ENCODE measurements around the gene NFE2L3. TPM values are rescaled to one million over a fixed set of nuclear protein-coding genes. Genes with fewer than 3 reads are reported as not detected.
"Not testable (repeated sequence)": the region's sequence is repeated elsewhere in the genome, so short reads cannot be mapped to it uniquely, and the experiment has no call there.

NFE2L3 gene, protein sequence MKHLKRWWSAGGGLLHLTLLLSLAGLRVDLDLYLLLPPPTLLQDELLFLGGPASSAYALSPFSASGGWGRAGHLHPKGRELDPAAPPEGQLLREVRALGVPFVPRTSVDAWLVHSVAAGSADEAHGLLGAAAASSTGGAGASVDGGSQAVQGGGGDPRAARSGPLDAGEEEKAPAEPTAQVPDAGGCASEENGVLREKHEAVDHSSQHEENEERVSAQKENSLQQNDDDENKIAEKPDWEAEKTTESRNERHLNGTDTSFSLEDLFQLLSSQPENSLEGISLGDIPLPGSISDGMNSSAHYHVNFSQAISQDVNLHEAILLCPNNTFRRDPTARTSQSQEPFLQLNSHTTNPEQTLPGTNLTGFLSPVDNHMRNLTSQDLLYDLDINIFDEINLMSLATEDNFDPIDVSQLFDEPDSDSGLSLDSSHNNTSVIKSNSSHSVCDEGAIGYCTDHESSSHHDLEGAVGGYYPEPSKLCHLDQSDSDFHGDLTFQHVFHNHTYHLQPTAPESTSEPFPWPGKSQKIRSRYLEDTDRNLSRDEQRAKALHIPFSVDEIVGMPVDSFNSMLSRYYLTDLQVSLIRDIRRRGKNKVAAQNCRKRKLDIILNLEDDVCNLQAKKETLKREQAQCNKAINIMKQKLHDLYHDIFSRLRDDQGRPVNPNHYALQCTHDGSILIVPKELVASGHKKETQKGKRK
- 4.9 TPM for polyA plus RNA-seq

DNA sequence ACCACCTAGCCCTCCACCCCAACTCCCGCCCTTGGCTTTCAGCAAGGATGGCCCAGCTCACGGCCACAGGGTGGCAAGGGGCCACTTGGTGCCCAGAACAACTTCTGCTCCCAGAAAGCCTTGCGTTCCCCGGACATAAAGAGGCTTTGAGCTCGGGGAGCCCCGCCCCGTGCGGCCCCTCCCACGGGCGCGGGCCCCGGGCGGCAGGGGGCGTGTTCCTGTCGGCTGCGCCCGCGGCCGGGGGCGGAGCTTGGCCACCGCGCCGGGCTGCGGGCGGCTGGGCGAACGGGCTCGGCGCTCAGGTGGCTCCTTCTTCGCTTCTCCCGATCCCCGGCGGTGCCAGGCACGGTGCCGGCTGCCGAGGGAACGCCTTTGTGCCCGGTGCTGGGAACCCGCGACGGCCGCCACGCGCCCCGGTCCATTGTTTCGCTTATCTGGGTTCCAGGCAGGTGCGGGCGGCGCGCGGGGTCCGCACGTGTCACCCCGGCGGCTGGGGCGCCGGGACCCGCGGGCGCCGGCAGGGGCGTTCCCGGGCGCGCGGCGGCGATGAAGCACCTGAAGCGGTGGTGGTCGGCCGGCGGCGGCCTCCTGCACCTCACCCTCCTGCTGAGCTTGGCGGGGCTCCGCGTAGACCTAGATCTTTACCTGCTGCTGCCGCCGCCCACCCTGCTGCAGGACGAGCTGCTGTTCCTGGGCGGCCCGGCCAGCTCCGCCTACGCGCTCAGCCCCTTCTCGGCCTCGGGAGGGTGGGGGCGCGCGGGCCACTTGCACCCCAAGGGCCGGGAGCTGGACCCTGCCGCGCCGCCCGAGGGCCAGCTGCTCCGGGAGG, at the start of gene NFE2L3:
Gene NFE2L3, plus strand, starts transcription at position 246 of the 829 bp plus-strand sequence. Its CDS starts 301 bp downstream, at position 547.
- peak within 1 kb of the TSS; percentile 81 to 97 (median 84) for H3K27ac Mint-ChIP-seq
- H3K4me1 Mint-ChIP-seq, result peaks cover 16 to 43% (median 37%) of the 10 kb centered on the region in 3 donors
- peak within 1 kb of the TSS; percentile 91 to 99 (median 94) for H3K4me3 Mint-ChIP-seq
- H3K27me3 Mint-ChIP-seq, result no peaks in the 10 kb centered on the region
- peaks cover 2% of the 10 kb centered on the region for H3K36me3 Mint-ChIP-seq
- H3K9me3 Mint-ChIP-seq, result no peaks in the 10 kb centered on the region

DNA sequence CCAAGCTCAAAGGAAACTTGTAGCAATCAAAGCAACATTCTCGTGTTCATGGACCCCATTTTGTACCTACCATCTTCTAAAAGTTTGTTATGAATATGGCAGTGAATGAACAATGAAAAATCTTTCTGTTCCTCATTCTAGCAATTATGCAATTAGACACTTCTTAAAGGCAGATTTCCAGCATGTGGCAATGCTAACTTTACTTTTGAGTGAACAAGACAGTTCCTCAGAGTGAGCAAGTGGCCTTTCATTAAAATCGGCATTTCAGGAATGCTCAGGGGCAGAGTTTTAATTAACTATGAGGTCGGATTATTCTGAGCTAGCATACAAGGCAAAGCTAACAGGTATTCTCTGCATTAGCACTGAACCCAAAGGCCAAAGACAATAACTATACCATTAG, 48.4 kb upstream of the NFE2L3 start:
- peaks cover 6% of the 10 kb centered on the region for H3K36me3 Mint-ChIP-seq
- peak overlapping the region in 2 of 4 donors; percentile 12 to 43 for H3K4me3 Mint-ChIP-seq
- peaks cover 0 to 2% (median 0%) of the 10 kb centered on the region in 3 donors for H3K9me3 Mint-ChIP-seq
- peaks cover 11 to 21% (median 20%) of the 10 kb centered on the region in 3 donors for H3K4me1 Mint-ChIP-seq
- H3K27me3 Mint-ChIP-seq, result no peaks in the 10 kb centered on the region
- no peak overlapping the region for H3K27ac Mint-ChIP-seq

DNA sequence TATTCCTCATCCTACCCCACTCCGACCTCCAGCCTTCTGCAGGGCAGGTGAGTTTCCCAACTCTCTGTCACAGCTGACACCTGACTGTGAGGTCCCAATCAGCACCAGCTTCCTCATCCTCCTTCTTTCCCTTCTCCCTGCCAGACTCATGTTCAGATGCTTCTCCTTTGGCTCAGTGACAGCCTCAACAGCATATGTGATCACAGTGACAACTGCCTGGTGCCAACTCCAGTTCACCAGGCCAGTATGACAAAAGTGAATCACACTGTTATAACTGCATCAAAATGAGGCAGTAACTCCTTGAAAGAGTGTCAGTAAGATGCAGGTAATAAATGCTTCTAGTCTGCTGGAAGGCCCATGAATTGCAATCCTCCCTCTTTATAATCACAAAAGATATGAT, 46.8 kb upstream of the NFE2L3 start:
- Mint-ChIP-seq H3K4me3 (peak overlapping the region in 2 of 4 donors; percentile 13), H3K27me3 (no peaks in the 10 kb centered on the region), H3K4me1 (peaks cover 11 to 21% (median 19%) of the 10 kb centered on the region in 3 donors), H3K27ac (no peak overlapping the region), H3K36me3 (peaks cover 6% of the 10 kb centered on the region), H3K9me3 (peaks cover 0 to 2% (median 0%) of the 10 kb centered on the region in 3 donors)

DNA sequence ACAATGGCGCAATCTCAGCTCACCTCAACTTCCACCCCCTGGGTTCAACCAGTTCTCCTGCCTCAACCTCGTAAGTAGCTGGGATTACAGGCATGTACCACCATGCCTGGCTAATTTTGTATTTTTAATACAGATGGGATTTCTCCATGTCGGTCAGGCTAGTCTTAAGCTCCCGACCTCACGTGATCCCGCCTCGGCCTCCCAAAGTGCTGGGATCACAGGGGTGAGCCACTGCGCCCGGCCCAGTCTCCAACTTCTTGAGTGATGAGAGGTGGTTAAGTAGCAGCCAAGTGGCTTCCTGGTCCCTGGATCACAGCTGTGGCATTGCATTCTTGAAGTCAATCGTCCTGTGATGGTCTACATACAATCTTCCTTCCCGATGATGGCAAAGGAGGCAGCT, 46.1 kb upstream of the NFE2L3 start:
- Mint-ChIP-seq H3K4me3 (no peak overlapping the region), H3K27me3 (no peaks in the 10 kb centered on the region), H3K27ac (no peak overlapping the region), H3K36me3 (peaks cover 6% of the 10 kb centered on the region), H3K4me1 (peaks cover 7 to 16% (median 15%) of the 10 kb centered on the region in 3 donors), H3K9me3 (peaks cover 0 to 2% (median 0%) of the 10 kb centered on the region in 3 donors)

DNA sequence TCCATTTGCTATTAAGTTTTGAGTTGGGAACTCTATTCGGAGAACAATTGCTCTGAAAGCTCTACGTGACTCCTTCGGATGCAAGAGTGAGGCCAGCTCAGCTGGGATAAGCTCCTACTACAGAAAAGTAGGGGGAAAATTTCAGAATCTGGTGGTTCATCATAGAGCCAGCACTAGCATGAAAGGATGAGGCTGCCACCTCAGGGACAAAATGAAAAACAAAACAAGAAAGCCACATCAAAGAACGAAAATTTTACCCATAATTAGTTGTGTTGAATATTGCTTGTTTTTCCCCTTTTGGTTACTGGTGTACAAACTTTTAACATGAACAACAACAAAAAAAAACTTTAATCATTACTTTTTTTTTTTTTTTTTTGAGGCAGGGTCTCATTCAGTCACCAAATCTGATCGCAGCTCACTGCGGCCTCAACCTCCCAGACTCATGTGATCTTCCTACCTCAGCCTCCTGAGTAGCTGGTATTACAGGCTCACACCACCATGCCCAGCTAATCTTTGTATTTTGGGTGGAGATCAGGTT, 39.7 kb upstream of the NFE2L3 start:
- Mint-ChIP-seq H3K27me3 (peaks cover 1% of the 10 kb centered on the region), H3K9me3 (no peaks in the 10 kb centered on the region), H3K36me3 (no peaks in the 10 kb centered on the region), H3K27ac (no peak overlapping the region), H3K4me1 (no peaks in the 10 kb centered on the region), H3K4me3 (no peak overlapping the region)

DNA sequence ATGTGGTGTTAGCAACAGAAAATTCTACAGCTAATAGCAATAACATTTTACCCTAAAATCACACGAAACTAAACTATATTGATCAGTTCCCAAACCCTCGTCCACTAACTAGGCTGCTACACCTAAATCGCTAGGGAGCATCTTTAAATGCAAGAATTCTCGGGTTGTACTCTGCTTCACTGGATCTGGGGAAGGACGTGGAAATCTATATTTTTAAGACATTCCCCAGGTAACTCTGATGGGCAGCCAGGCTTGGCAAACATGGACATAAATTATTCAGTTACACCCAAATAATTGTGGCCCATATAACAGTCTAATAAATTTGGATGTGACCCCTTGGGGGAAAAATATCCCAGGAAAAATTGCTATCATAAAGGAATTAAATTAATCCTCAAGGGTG, 36.3 kb upstream of the NFE2L3 start:
- Mint-ChIP-seq H3K9me3 (no peaks in the 10 kb centered on the region), H3K4me1 (no peaks in the 10 kb centered on the region), H3K27me3 (peaks cover 3% of the 10 kb centered on the region), H3K27ac (no peak overlapping the region), H3K36me3 (no peaks in the 10 kb centered on the region), H3K4me3 (no peak overlapping the region)

DNA sequence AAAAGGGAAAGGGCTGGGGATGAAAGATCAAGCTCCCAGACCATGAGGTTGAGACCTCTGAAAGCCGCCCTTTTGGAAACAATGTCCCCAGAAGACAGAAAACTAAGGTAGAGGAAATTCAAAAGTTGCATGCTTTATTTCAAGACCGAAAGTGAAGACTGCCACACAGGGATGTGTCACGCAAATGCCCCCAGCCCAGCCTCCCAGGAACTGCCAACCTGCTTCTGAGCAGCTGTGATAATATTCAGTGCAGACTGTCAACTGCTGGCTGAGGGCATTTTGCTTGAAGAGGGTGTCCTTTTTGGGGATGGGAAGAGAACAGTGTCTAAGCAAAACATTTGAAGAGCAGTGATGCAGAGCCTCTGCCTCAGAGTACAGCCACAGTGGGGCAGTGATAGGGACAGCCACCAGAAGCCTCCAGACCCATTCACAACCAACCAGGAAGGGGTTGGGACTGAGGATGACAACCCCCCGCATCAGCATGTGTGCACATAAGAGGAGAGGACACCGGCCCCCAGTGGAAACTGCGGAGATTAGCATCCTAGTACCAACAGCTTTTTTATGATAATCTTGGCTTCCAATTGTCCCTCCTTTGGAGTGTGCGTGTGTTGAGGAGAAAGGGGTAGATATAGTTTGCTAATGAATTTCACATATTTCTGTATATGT, 34.7 kb upstream of the NFE2L3 start:
- Mint-ChIP-seq H3K4me3 (no peak overlapping the region), H3K4me1 (no peaks in the 10 kb centered on the region), H3K36me3 (no peaks in the 10 kb centered on the region), H3K27ac (peak overlapping the region in 1 of 3 donors; percentile 6), H3K27me3 (peaks cover 4% of the 10 kb centered on the region), H3K9me3 (no peaks in the 10 kb centered on the region)

DNA sequence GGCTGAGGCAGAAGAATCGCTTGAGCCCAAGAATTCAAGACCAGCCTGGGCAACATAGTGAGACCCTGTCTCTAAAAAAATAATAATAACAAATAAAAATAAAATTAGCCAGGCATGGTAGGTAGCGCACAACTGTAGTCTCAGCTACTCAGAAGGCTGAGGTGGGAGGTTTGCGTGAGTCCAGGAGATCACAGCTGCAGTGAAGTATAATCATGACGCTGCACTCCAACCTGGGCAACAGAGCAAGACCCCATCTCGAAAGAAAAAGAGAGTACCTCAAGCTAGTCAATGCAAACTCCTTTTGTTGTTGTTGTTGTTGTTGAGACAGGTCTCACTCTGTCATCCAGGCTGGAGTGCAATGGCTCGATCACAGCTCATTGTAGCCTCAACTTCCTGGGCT, 34.0 kb upstream of the NFE2L3 start:
- Mint-ChIP-seq H3K36me3 (no peaks in the 10 kb centered on the region), H3K27me3 (peaks cover 4% of the 10 kb centered on the region), H3K9me3 (no peaks in the 10 kb centered on the region), H3K4me1 (peaks cover 0 to 2% (median under 1%) of the 10 kb centered on the region in 3 donors), H3K4me3 (no peak overlapping the region), H3K27ac (no peak overlapping the region)

DNA sequence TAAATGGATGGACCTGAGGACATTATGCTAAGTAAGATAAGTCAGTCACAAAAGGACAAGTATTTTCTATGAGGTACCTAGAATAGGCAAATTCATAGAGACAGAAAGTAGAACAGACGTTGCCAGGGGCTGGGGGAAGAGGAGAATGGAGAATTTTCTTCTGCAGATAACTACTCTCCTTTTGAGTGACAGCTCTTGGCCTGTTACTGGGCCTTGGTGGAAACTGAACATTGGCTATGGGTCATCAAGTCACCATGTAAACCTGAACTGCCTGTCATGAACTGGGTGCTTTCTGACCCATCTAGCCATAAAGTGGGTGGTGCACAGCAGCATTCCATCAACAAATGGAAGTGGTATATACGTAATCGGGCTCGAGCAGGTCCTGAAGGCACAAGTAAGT, 29.3 kb upstream of the NFE2L3 start:
- Mint-ChIP-seq H3K9me3 (peaks cover 0 to 2% (median 0%) of the 10 kb centered on the region in 3 donors), H3K4me1 (peaks cover 6 to 14% (median 9%) of the 10 kb centered on the region in 3 donors), H3K36me3 (peaks cover 3% of the 10 kb centered on the region), H3K4me3 (no peak overlapping the region), H3K27ac (peak overlapping the region in 1 of 3 donors; percentile 18), H3K27me3 (peaks cover 8% of the 10 kb centered on the region)

DNA sequence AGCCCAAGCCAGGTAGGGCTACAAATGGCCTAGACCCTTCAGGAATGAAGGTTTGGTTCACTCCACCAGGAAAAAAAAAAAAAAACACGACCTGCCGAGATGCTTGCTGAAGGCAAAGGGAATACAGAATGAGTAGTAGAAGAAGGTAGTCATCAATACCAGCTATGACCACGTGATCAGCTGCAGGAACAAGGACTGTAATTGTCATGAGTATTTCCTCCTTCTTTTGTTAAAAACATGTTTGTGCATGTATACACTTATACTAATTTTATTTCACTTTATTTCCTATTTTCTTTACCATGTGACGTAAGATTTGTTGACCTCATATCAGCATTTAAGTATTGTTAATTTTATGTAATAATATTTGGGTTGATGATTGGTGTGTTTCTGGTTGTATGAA, 27.2 kb upstream of the NFE2L3 start:
- not testable (repeated sequence) for H3K36me3 Mint-ChIP-seq, H3K27me3 Mint-ChIP-seq, H3K9me3 Mint-ChIP-seq
- H3K27ac Mint-ChIP-seq, result peak overlapping the region in 1 of 3 donors; percentile 12
- H3K4me1 Mint-ChIP-seq, result peaks cover 7 to 15% (median 9%) of the 10 kb centered on the region in 3 donors
- peak overlapping the region in 1 of 4 donors; percentile 34 for H3K4me3 Mint-ChIP-seq

DNA sequence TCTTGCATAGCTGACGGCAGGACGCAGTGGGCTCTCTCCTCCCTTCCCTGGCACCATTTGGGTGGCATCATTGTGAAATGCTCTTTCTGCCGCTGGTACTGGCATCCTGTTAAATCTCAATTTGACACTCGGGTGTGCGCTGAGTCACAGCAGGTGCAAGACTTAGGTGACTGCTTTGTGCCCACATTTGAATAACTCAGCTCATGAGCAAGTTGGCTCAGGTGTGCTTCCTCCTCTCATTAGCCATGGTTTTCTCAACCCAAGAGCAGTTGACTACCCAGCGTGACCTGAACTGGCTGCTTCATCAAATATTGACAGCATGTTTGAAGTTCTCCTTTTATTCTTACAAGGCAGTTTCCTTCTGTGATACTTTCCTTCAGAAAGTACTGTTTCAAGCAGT, 24.6 kb upstream of the NFE2L3 start:
- Mint-ChIP-seq H3K4me1 (peaks cover 7 to 15% (median 9%) of the 10 kb centered on the region in 3 donors), H3K27me3 (peaks cover 10% of the 10 kb centered on the region), H3K36me3 (peaks cover 3% of the 10 kb centered on the region), H3K9me3 (peaks cover 0 to 2% (median 0%) of the 10 kb centered on the region in 3 donors), H3K4me3 (peak overlapping the region in 1 of 4 donors; percentile 75), H3K27ac (peak overlapping the region in 2 of 3 donors; percentile 30 to 31)

DNA sequence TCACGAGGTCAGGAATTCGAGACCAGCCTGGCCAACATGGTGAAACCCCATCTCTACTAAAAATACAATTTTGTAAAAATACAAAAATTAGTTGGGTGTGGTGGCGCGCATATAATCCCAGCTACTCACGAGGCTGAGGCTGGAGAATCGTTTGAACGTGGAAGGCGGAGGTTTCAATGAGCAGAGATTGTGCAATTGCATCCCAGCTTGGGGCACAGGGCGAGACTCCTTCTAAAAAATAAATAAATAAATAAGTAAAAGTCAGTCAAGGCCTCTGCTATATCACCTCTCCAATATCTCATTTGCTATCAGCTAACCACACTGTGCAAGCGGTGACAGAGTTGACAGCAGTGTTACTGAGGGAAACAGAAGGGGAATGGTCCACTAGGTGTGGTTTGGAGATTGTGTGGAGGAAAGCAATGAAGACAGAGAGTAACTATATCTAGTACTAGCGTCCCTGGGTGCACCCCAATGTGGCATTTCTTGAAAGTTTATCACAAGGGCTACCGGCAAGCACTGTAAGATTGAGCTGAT, 20.9 kb upstream of the NFE2L3 start:
- H3K4me3 Mint-ChIP-seq, result no peak overlapping the region
- no peaks in the 10 kb centered on the region for H3K36me3 Mint-ChIP-seq
- H3K27me3 Mint-ChIP-seq, result peaks cover 10% of the 10 kb centered on the region
- peaks cover 0 to 4% (median 4%) of the 10 kb centered on the region in 3 donors for H3K9me3 Mint-ChIP-seq
- H3K4me1 Mint-ChIP-seq, result peaks cover 5 to 10% (median 7%) of the 10 kb centered on the region in 3 donors
- no peak overlapping the region for H3K27ac Mint-ChIP-seq

DNA sequence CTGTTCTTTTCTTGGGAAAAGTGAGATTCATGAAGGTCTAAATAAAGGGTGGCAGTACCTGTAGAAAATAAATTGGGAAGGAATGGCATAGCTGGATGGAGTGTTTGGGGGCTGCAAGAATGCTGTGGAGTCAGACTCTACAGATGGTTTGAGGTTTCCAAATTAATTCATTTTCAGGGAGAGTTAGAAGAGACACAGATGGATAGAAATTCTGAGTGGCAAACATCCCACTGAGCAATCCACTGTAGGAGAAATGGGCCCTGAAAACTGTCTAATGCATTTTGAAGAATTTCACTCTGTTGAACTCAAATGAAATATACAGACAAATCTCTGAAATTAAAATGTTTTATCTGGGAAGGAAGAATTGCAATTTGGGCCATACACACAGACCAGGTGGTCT, 16.9 kb upstream of the NFE2L3 start:
- peaks cover 0 to 4% (median 4%) of the 10 kb centered on the region in 3 donors for H3K9me3 Mint-ChIP-seq

DNA sequence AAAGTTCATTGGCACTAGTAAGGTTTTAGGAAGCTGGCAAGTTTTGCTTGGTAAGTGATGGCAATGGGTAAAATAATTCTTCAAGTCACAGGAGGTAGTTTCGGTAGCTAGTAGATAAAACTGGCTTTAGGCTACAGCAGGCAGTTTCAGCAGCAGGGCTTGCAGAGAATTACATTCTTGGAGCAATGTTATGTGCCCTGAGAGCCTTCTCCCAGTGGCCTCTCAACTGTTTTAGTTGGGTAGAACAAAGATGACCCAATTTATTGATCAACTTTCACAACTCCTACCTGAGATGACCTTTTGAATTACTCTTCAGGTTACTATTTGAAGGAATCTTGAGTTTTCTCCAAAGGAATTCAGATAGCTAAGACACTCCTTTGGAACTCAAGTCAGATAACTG, 16.4 kb upstream of the NFE2L3 start:
- H3K27me3 Mint-ChIP-seq, result peaks cover 8% of the 10 kb centered on the region
- no peak overlapping the region for H3K27ac Mint-ChIP-seq
- no peak overlapping the region for H3K4me3 Mint-ChIP-seq
- H3K36me3 Mint-ChIP-seq, result no peaks in the 10 kb centered on the region
- no peaks in the 10 kb centered on the region for H3K4me1 Mint-ChIP-seq
- H3K9me3 Mint-ChIP-seq, result peaks cover 0 to 4% (median 4%) of the 10 kb centered on the region in 3 donors

More for the DNA sequence above, 16.9 kb upstream of the NFE2L3 start:
- Mint-ChIP-seq H3K4me3 (no peak overlapping the region), H3K36me3 (no peaks in the 10 kb centered on the region), H3K27me3 (peaks cover 8% of the 10 kb centered on the region), H3K27ac (no peak overlapping the region), H3K4me1 (no peaks in the 10 kb centered on the region)
